H9 (cell line): ENCODE measurements around the gene OR6B2. TPM values are rescaled to one million over a fixed set of nuclear protein-coding genes. Genes with fewer than 3 reads are reported as not detected.

Experiments
- DNase-seq: peaks from one replicate; pipeline ENCODE4 v3.0.0-alpha.2; 2017
- H2AFZ ChIP-seq: one replicate; pipeline ENCODE4 v1.6.1; 2013; ENCODE audit warnings: mild to moderate bottlenecking, low read length, control low read depth, moderate library complexity
- H2AK5ac ChIP-seq: 2 replicates; pipeline ENCODE4 v1.6.1; 2013; ENCODE audit warnings: low read length, control low read depth, mixed read lengths; ENCODE audit not compliant: insufficient read length
- H2BK120ac ChIP-seq: one replicate; pipeline ENCODE4 v1.6.1; 2013; ENCODE audit warnings: low read depth, mild to moderate bottlenecking, low read length, control low read depth, inconsistent platforms; ENCODE audit not compliant: poor library complexity, severe bottlenecking
- H2BK12ac ChIP-seq: 2 replicates; pipeline ENCODE4 v1.6.1; 2013; ENCODE audit warnings: low read length, control low read depth, mixed read lengths, low read depth; ENCODE audit not compliant: insufficient read length
- H2BK15ac ChIP-seq: 2 replicates; pipeline ENCODE4 v1.6.1; 2013; ENCODE audit warnings: low read depth, low read length, control low read depth
- H2BK20ac ChIP-seq: one replicate; pipeline ENCODE4 v1.6.1; 2013; ENCODE audit warnings: low read depth, mild to moderate bottlenecking, low read length, control low read depth, inconsistent platforms; ENCODE audit not compliant: poor library complexity, severe bottlenecking
- H2BK5ac ChIP-seq: 2 replicates; pipeline ENCODE4 v1.6.1; 2013; ENCODE audit warnings: low read length, control low read depth, mixed read lengths; ENCODE audit not compliant: insufficient read length
- H3K14ac ChIP-seq: 2 replicates; pipeline ENCODE4 v1.6.1; 2013; ENCODE audit warnings: low read length, control low read depth; ENCODE audit not compliant: insufficient read depth
- H3K18ac ChIP-seq: 2 replicates; pipeline ENCODE4 v1.6.1; 2013; ENCODE audit warnings: low read depth, mild to moderate bottlenecking, mixed read lengths, low read length, control low read depth; ENCODE audit not compliant: insufficient read length
- H3K23ac ChIP-seq: 2 replicates; pipeline ENCODE4 v1.6.1; 2013; ENCODE audit warnings: low read length, control low read depth, mixed read lengths, low read depth; ENCODE audit not compliant: insufficient read length
- H3K23me2 ChIP-seq: 2 replicates; pipeline ENCODE4 v1.6.1; 2013; ENCODE audit warnings: low read depth, mild to moderate bottlenecking, mixed read lengths, low read length, control low read depth; ENCODE audit not compliant: insufficient read length, poor library complexity, severe bottlenecking
- H3K27ac ChIP-seq: 2 replicates; pipeline ENCODE4 v1.5.1; 2013; ENCODE audit warnings: low read length, control low read depth, mixed read lengths, low read depth; ENCODE audit not compliant: insufficient read length
- H3K27me3 ChIP-seq: 2 replicates; pipeline ENCODE4 v1.6.1; 2013; ENCODE audit warnings: low read length, control low read depth, inconsistent platforms; ENCODE audit not compliant: insufficient read depth
- H3K4ac ChIP-seq: 2 replicates; pipeline ENCODE4 v1.6.1; 2013; ENCODE audit warnings: low read depth, mild to moderate bottlenecking, control low read depth, inconsistent platforms, low read length, moderate library complexity
- H3K4me1 ChIP-seq: 2 replicates; pipeline ENCODE4 v1.6.1; 2013; ENCODE audit warnings: low read length, control low read depth, inconsistent platforms; ENCODE audit not compliant: insufficient read depth
- H3K4me2 ChIP-seq: 2 replicates; pipeline ENCODE4 v1.6.1; 2013; ENCODE audit warnings: low read length, control low read depth, mixed read lengths; ENCODE audit not compliant: insufficient read length, insufficient read depth
- H3K56ac ChIP-seq: 2 replicates; pipeline ENCODE4 v1.6.1; 2013; ENCODE audit warnings: low read depth, mild to moderate bottlenecking, mixed read lengths, low read length, control low read depth; ENCODE audit not compliant: insufficient read length
- H3K79me1 ChIP-seq: 2 replicates; pipeline ENCODE4 v1.6.1; 2013; ENCODE audit warnings: low read depth, mild to moderate bottlenecking, moderate library complexity, low read length, control low read depth, inconsistent platforms; ENCODE audit not compliant: insufficient read depth, poor library complexity, severe bottlenecking
- H3K79me2 ChIP-seq: 2 replicates; pipeline ENCODE4 v1.6.1; 2013; ENCODE audit warnings: low read length, control low read depth, inconsistent platforms; ENCODE audit not compliant: insufficient read depth
- H3K9ac ChIP-seq: 2 replicates; pipeline ENCODE4 v1.6.1; 2013; ENCODE audit warnings: low read length, control low read depth, mixed read lengths; ENCODE audit not compliant: insufficient read length; ENCODE audit errors: extremely low read depth
- H3K9me3 ChIP-seq: one replicate; pipeline ENCODE4 v1.6.1; 2013; ENCODE audit warnings: low read depth, low read length, inconsistent platforms; ENCODE audit not compliant: control insufficient read depth
- H3T11ph ChIP-seq: one replicate; pipeline ENCODE4 v1.6.1; 2013; ENCODE audit warnings: mild to moderate bottlenecking, low read length, control low read depth, inconsistent platforms
- H4K20me1 ChIP-seq: one replicate; pipeline ENCODE4 v1.6.1; 2013; ENCODE audit not compliant: control insufficient read depth, insufficient read length, insufficient read depth
- H4K5ac ChIP-seq: 2 replicates; pipeline ENCODE4 v1.6.1; 2013; ENCODE audit warnings: low read depth, mild to moderate bottlenecking, mixed read lengths, low read length, control low read depth; ENCODE audit not compliant: insufficient read length
- H4K8ac ChIP-seq: replicated peaks from 2 replicates; pipeline ENCODE4 v1.6.1; 2013; ENCODE audit warnings: low read length, control low read depth, mixed read lengths, low read depth; ENCODE audit not compliant: insufficient read length
- H4K91ac ChIP-seq: 2 replicates; pipeline ENCODE4 v1.6.1; 2013; ENCODE audit warnings: low read depth, mild to moderate bottlenecking, moderate library complexity, mixed read lengths, low read length, control low read depth; ENCODE audit not compliant: insufficient read length
- H3K27ac Mint-ChIP-seq, 3 experiments: 2 replicates in 2 of 3; 3 replicates in 1 of 3; pipeline ENCODE4 v1.8.0; 2020 to 2021; ENCODE audit warnings: mixed read lengths in 3 of 3, mild to moderate bottlenecking in 1 of 3, moderate library complexity in 1 of 3
- H3K27me3 Mint-ChIP-seq: 2 replicates; pipeline ENCODE4 v1.8.0; 2021; ENCODE audit warnings: low read depth, mild to moderate bottlenecking, moderate library complexity, mixed read lengths
- H3K36me3 Mint-ChIP-seq, 3 experiments: 2 replicates in 2 of 3; 3 replicates in 1 of 3; pipeline ENCODE4 v1.8.0; 2020 to 2021; ENCODE audit warnings: low read depth in 3 of 3, mixed read lengths in 3 of 3; ENCODE audit not compliant: insufficient read depth in 1 of 3
- H3K4me1 Mint-ChIP-seq, 2 experiments: 2 replicates each; pipeline ENCODE4 v1.8.0; 2020; ENCODE audit warnings: mixed read lengths in 2 of 2
- H3K4me3 Mint-ChIP-seq, 2 experiments: 2 replicates in 1 of 2; 3 replicates in 1 of 2; pipeline ENCODE4 v1.8.0; 2020 to 2021; ENCODE audit warnings: mild to moderate bottlenecking in 2 of 2, mixed read lengths in 2 of 2, moderate library complexity in 1 of 2
- H3K9me3 Mint-ChIP-seq, 2 experiments: 2 replicates in 1 of 2; 3 replicates in 1 of 2; pipeline ENCODE4 v1.8.0; 2020; ENCODE audit warnings: mild to moderate bottlenecking in 2 of 2, mixed read lengths in 2 of 2, moderate library complexity in 1 of 2
- WGBS: extraction: QIAGEN DNeasy Blood & Tissue Kit; methylation state at CpG from one replicate; pipeline ENCODE4 v1.1.7; 2013; ENCODE audit warnings: missing lambda C conversion rate, low lambda C conversion rate, mixed read lengths; ENCODE audit not compliant: insufficient read length; ENCODE audit errors: extremely low coverage; 5-methylcytosine and 5-hydroxymethylcytosine counted together
- total RNA-seq: library from RNA; stranded (reverse); gene quantifications from 2 replicates; pipeline ENCODE4 v1.2.1, GENCODE V29; 2021
- TF ChIP-seq, protein P1 (sequence below): fragments of 200-600 bp; sonication (generic); conservative IDR thresholded peaks from 3 replicates; pipeline ENCODE4 v1.8.0; 2021; ENCODE audit warnings: antibody characterized with exemption, mild to moderate bottlenecking

The OR6B2 gene
- total RNA-seq, 1 experiment from 2014 or later, result not detected

DNA sequence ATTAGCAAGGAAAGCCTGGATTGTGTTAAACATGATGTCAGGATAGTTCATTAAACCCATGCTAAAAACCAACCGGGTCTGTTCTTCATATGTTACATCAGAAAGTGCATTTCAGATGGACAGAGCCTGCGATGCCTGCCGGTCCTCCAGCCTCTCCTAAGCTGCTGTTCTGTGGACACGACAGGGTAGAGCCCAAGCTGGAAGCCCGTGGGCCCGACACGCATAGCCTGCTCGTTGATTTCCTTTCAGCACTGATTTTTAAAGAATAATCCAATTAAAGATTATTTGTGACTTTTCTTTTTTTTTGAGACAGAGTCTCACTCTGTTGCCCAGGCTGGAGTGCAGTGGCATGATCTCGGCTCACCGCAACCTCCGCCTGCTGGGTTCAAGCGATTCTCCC is 22.3 kb upstream of the OR6B2 start:
- DNase-seq, result no peak
- no peak overlapping the region for H3K4ac ChIP-seq
- Mint-ChIP-seq H3K36me3 (no peaks in the 10 kb centered on the region), H3K4me3 (no peak overlapping the region), H3K27ac (no peak overlapping the region), H3K27me3 (peaks cover 55% of the 10 kb centered on the region), H3K4me1 (peaks cover 0 to 3% of the 10 kb centered on the region in 2 experiments; a peak in 2 of 4 replicates), H3K9me3 (no peaks in the 10 kb centered on the region)
- H4K5ac ChIP-seq, result no peak overlapping the region
- H3K4me2 ChIP-seq, result no peak overlapping the region
- no peak overlapping the region for H2AFZ ChIP-seq
- no peaks in the 10 kb centered on the region for H3K23me2 ChIP-seq
- no peak overlapping the region for H3K23ac ChIP-seq
- no peak overlapping the region for H3K14ac ChIP-seq
- no peak overlapping the region for H3K9ac ChIP-seq
- TF ChIP-seq, protein P1, sequence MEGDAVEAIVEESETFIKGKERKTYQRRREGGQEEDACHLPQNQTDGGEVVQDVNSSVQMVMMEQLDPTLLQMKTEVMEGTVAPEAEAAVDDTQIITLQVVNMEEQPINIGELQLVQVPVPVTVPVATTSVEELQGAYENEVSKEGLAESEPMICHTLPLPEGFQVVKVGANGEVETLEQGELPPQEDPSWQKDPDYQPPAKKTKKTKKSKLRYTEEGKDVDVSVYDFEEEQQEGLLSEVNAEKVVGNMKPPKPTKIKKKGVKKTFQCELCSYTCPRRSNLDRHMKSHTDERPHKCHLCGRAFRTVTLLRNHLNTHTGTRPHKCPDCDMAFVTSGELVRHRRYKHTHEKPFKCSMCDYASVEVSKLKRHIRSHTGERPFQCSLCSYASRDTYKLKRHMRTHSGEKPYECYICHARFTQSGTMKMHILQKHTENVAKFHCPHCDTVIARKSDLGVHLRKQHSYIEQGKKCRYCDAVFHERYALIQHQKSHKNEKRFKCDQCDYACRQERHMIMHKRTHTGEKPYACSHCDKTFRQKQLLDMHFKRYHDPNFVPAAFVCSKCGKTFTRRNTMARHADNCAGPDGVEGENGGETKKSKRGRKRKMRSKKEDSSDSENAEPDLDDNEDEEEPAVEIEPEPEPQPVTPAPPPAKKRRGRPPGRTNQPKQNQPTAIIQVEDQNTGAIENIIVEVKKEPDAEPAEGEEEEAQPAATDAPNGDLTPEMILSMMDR, result no peak
- H4K20me1 ChIP-seq, result no peaks in the 10 kb centered on the region
- no peak overlapping the region for H2BK20ac ChIP-seq
- H2AK5ac ChIP-seq, result no peak overlapping the region
- no peak overlapping the region for H4K8ac ChIP-seq
- H2BK12ac ChIP-seq, result no peak overlapping the region
- no peak overlapping the region for H3K56ac ChIP-seq
- H2BK120ac ChIP-seq, result no peak overlapping the region
- no peak overlapping the region for H4K91ac ChIP-seq
- no peak overlapping the region for H3K18ac ChIP-seq
- no peaks in the 10 kb centered on the region for H3K4me1 ChIP-seq
- no peak overlapping the region for H2BK15ac ChIP-seq
- H3K27ac ChIP-seq, result no peak overlapping the region
- no peaks in the 10 kb centered on the region for H3K9me3 ChIP-seq
- no peaks in the 10 kb centered on the region for H3K79me1 ChIP-seq
- no peak overlapping the region for H3T11ph ChIP-seq
- H3K79me2 ChIP-seq, result no peaks in the 10 kb centered on the region
- peaks cover 2% of the 10 kb centered on the region; the same call in 1 of the 2 replicates for H3K27me3 ChIP-seq
- WGBS, result no CpG with 5 or more reads among the region's 12 CpGs
- H2BK5ac ChIP-seq, result no peak overlapping the region
